ENCODE results near the gene MTHFS. TPM values are rescaled to one million over a fixed set of nuclear protein-coding genes. Genes with fewer than 3 reads are reported as not detected.
"Not testable (repeated sequence)": the region's sequence is repeated elsewhere in the genome, so short reads cannot be mapped to it uniquely, and the experiment has no call there.

The MTHFS gene
- total and polyA plus RNA-seq, 2 donors (not counting 1 experiment from before 2014, with no cell fraction given) = 9.5 to 21.6 TPM

DNA sequence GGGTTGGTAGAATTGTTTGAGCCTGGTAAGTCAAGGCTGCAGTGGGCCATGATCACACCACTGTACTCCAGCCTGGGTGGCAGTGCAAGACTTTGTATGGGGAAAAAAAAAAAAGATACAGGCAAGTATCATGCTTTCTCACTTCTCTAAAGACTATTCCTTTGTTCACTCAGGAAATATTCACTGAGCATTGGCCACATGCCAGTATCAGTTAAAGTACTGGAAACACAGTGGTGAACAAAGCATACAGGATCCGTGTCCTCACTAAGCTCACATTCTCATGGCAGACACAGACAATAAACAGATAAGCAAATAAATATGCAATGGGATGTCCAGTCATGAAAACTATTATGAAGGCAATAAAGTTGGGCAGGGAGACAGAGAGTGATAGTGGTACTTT, 5.1 kb upstream of the MTHFS start:
- DNase-seq (ENCODE audit: low read depth in 2 of 2) = no peak
- no peak overlapping the region for H3K4me3 ChIP-seq (replicated peaks in 1 of 4; ENCODE audit: control extremely low read depth in 1 of 4, insufficient read depth in 1 of 4, low read depth in 3 of 4, low read length in 4 of 4)
- no peaks in the 10 kb centered on the region for H3K79me2 ChIP-seq (ENCODE audit: control insufficient read depth, insufficient read depth, low read length)
- no peak overlapping the region for H2AFZ ChIP-seq (ENCODE audit: low read length)
- no peaks in the 10 kb centered on the region for H3K36me3 ChIP-seq (ENCODE audit: control insufficient read depth, insufficient read depth, low read length)
- H4K20me1 ChIP-seq (ENCODE audit: control insufficient read depth, extremely low read depth, insufficient read depth, low read length) = no peaks in the 10 kb centered on the region
- no peaks in the 10 kb centered on the region for H3K9me3 ChIP-seq (ENCODE audit: control insufficient read depth, insufficient read depth, low read depth, low read length)
- peaks cover 10% of the 10 kb centered on the region for H3K4me1 ChIP-seq (ENCODE audit: control insufficient read depth, extremely low read depth, insufficient read depth, low read length)
- no peak overlapping the region for H3K9ac ChIP-seq (ENCODE audit: insufficient read depth, low read length)
- no peak overlapping the region for H3K4me2 ChIP-seq (ENCODE audit: extremely low read depth, insufficient read depth, low read length)
- H3K27me3 ChIP-seq (ENCODE audit: control insufficient read depth, insufficient read depth, low read length) = no peaks in the 10 kb centered on the region
- TF ChIP-seq, protein P1, sequence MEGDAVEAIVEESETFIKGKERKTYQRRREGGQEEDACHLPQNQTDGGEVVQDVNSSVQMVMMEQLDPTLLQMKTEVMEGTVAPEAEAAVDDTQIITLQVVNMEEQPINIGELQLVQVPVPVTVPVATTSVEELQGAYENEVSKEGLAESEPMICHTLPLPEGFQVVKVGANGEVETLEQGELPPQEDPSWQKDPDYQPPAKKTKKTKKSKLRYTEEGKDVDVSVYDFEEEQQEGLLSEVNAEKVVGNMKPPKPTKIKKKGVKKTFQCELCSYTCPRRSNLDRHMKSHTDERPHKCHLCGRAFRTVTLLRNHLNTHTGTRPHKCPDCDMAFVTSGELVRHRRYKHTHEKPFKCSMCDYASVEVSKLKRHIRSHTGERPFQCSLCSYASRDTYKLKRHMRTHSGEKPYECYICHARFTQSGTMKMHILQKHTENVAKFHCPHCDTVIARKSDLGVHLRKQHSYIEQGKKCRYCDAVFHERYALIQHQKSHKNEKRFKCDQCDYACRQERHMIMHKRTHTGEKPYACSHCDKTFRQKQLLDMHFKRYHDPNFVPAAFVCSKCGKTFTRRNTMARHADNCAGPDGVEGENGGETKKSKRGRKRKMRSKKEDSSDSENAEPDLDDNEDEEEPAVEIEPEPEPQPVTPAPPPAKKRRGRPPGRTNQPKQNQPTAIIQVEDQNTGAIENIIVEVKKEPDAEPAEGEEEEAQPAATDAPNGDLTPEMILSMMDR (conservative IDR thresholded peaks at IDR 0.05 in 1 of 2, IDR thresholded peaks at IDR 0.05 in 1 of 2; ENCODE audit: low read depth in 1 of 2, low read length in 2 of 2) = no peak
- TF ChIP-seq EZH2 (IDR thresholded peaks at IDR 0.05; ENCODE audit: low read length, missing control alignments) = no peak
- H3K27ac ChIP-seq (ENCODE audit: insufficient read depth, low read length) = no peak overlapping the region

GRCh38 chr15:79900818-79901378, 4.1 kb upstream of the MTHFS start:
- H3K79me2 ChIP-seq (ENCODE audit: control insufficient read depth, insufficient read depth, low read length); DNase-seq (ENCODE audit: low read depth in 2 of 2); H3K4me2 ChIP-seq (ENCODE audit: extremely low read depth, insufficient read depth, low read length): not testable (repeated sequence)

GRCh38 chr15:79900087-79900486, 3.3 kb upstream of the MTHFS start:
- no peaks in the 10 kb centered on the region for H3K79me2 ChIP-seq (ENCODE audit: control insufficient read depth, insufficient read depth, low read length)
- H2AFZ ChIP-seq (ENCODE audit: low read length) = no peak overlapping the region
- H3K4me1 ChIP-seq (ENCODE audit: control insufficient read depth, extremely low read depth, insufficient read depth, low read length) = peaks cover 10% of the 10 kb centered on the region
- no peaks in the 10 kb centered on the region for H3K36me3 ChIP-seq (ENCODE audit: control insufficient read depth, insufficient read depth, low read length)
- H3K4me2 ChIP-seq (ENCODE audit: extremely low read depth, insufficient read depth, low read length) = no peak overlapping the region
- H3K27ac ChIP-seq (ENCODE audit: insufficient read depth, low read length) = no peak overlapping the region
- no peak overlapping the region for H3K4me3 ChIP-seq (replicated peaks in 1 of 4; ENCODE audit: control extremely low read depth in 1 of 4, insufficient read depth in 1 of 4, low read depth in 3 of 4, low read length in 4 of 4)
- H3K9me3 ChIP-seq (ENCODE audit: control insufficient read depth, insufficient read depth, low read depth, low read length) = no peaks in the 10 kb centered on the region
- H3K27me3 ChIP-seq (ENCODE audit: control insufficient read depth, insufficient read depth, low read length) = no peaks in the 10 kb centered on the region
- H3K9ac ChIP-seq (ENCODE audit: insufficient read depth, low read length) = no peak overlapping the region
- TF ChIP-seq, protein P1 (conservative IDR thresholded peaks at IDR 0.05 in 1 of 2, IDR thresholded peaks at IDR 0.05 in 1 of 2; ENCODE audit: low read depth in 1 of 2, low read length in 2 of 2) = no peak
- no peak for TF ChIP-seq EZH2 (IDR thresholded peaks at IDR 0.05; ENCODE audit: low read length, missing control alignments)
- no peak for DNase-seq (ENCODE audit: low read depth in 2 of 2)
- H4K20me1 ChIP-seq (ENCODE audit: control insufficient read depth, extremely low read depth, insufficient read depth, low read length) = no peaks in the 10 kb centered on the region

More at GRCh38 chr15:79900818-79901378, 4.1 kb upstream of the MTHFS start:
- H4K20me1 ChIP-seq (ENCODE audit: control insufficient read depth, extremely low read depth, insufficient read depth, low read length); H3K9me3 ChIP-seq (ENCODE audit: control insufficient read depth, insufficient read depth, low read depth, low read length); H3K9ac ChIP-seq (ENCODE audit: insufficient read depth, low read length); H2AFZ ChIP-seq (ENCODE audit: low read length); H3K36me3 ChIP-seq (ENCODE audit: control insufficient read depth, insufficient read depth, low read length); H3K27me3 ChIP-seq (ENCODE audit: control insufficient read depth, insufficient read depth, low read length); H3K27ac ChIP-seq (ENCODE audit: insufficient read depth, low read length); H3K4me3 ChIP-seq (replicated peaks in 1 of 4; ENCODE audit: control extremely low read depth in 1 of 4, insufficient read depth in 1 of 4, low read depth in 3 of 4, low read length in 4 of 4); H3K4me1 ChIP-seq (ENCODE audit: control insufficient read depth, extremely low read depth, insufficient read depth, low read length): not testable (repeated sequence)

- not testable (repeated sequence) for H3K27me3 ChIP-seq (ENCODE audit: control insufficient read depth, insufficient read depth, low read length); H3K9ac ChIP-seq (ENCODE audit: insufficient read depth, low read length); H3K4me1 ChIP-seq (ENCODE audit: control insufficient read depth, extremely low read depth, insufficient read depth, low read length); H4K20me1 ChIP-seq (ENCODE audit: control insufficient read depth, extremely low read depth, insufficient read depth, low read length); H3K79me2 ChIP-seq (ENCODE audit: control insufficient read depth, insufficient read depth, low read length); H2AFZ ChIP-seq (ENCODE audit: low read length); H3K9me3 ChIP-seq (ENCODE audit: control insufficient read depth, insufficient read depth, low read depth, low read length); H3K4me3 ChIP-seq (replicated peaks in 1 of 4; ENCODE audit: control extremely low read depth in 1 of 4, insufficient read depth in 1 of 4, low read depth in 3 of 4, low read length in 4 of 4); H3K36me3 ChIP-seq (ENCODE audit: control insufficient read depth, insufficient read depth, low read length)
- H3K4me2 ChIP-seq (ENCODE audit: extremely low read depth, insufficient read depth, low read length) = peak overlapping the region; percentile 1
- H3K27ac ChIP-seq (ENCODE audit: insufficient read depth, low read length) = peak overlapping the region; percentile 13
- peak; percentile 35 to 93 for DNase-seq (ENCODE audit: low read depth in 2 of 2)
Observed at GRCh38 chr15:79898786-79899185, 2.0 kb upstream of the MTHFS start.
